Stimulated activated CD4-positive, alpha-beta T cell treated with anti-CD3 and anti-CD28 coated beads, Interleukin-1b, Interleukin-23, amount 100 ng/mL, for 4 hours (primary cell): ENCODE data around the gene KCNJ10.

ENCODE experiments used
- DNase-seq, 2 donors: peaks; one replicate each; pipeline ENCODE4 v3.0.0-alpha.2; 2020; ENCODE audit warnings: low read depth in 2 of 2

KCNJ10 gene

DNA sequence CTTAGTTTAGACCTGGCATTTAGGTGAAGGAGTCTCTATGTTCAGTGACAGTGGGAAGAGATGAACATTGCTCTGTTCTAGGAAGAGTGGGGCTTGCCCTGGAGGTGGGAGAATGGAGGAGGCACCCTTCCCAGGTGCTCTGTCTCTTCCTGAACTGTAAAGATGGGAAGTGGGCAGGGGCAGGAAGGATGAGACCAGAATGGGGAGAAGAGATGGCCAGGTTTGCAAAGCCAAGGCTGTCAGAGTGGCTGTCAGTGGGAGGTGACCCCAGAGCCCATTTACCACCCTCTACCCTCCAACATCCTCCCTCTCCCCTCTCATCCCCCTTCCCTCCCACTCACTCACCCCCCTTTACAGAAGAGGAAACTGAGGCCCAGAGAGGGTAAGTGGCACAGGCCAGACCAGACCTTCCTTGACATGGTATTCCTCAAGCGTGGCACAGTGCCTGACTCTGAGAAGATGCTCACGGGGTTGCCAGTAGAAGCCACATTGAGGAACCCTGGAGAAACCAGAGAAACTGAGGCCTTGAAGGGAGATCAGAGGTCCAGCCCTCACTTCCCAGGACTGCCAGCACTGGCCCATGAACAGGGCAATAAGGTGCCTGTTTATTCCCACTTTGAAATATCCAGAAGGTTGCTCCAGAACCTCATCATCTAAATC, 29.9 kb upstream of the KCNJ10 start:
- no peak for DNase-seq

DNA sequence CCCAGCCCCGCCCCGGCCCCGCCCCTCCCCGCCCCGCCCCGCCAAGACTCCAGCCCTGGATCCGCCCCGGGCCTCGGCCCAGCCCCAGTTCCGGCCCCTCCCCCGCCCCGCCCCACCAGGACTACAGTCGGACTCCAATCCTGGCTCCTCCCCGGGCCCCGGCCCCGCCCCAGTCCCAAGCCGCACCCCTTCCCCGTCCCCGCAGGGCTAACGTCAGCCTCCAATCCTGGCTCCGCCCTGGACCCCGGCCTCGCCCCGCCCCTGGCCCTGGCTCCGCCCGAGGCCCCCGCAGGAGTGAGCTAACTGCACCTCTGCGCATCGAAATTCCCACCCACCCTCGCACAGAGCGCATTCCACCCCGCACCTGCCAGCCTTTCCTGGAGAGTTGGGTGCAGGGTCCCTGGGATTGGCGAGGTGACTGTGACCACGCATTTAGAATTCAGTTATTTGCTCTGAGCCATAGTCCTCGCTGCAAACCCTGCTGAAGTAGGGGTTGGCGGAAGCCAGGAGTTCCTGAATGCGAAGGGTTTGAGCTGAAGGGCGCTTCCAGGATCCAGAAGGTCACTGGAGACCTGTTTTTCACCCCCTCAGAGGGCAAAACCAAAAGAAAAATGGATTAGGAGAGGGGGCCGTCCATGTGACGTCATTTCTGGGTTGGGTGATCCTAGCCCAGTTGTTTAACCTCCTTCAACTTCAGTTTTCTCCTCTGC, 29.0 kb upstream of the KCNJ10 start:
- peak; percentile 99 for DNase-seq

DNA sequence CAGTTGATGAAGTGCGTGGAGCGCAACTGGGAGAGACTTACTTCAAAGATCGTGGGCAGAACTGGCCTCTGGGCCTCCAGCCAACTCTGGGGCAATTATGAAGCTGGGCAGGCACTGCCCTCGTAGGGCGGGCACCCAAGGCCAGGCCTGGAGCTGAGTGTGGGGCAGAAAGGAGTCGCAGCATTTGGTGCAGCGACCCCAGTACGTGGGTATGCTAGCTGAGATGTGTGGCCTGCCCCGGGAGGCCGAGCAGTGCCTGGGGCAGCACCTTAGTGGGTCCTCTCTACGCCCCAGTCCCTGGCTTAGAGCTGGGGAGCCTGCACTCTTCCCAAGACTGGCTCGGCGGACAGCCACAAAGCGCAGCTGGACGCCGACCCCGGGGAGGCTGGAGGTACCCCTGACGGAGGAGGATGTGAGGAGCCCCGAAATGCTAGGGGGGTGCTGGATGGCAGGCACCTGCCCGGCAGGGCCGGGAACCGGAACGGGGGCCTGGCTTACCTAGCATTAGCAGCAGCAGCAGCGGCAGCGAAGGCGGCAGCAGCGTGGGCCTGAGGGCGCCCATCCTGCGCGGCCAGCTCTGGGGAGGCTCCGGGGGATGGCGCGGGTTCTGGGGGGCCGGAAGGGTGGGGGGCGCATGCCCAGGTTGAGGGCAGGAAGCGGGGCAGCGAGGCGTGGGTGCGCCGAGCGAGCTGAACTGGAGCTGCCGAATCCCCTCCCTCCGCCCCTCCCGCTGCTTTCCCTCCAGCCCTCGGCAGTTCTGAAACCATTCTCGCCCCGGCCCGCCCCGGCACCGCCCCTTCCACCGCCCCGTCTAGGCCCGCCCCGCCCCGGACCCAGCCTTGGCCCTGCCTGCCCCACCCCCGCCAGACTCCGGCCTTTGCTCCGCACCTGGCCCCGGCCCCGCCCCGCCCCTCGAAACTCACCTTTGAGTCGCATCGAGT, 28.2 kb upstream of the KCNJ10 start, which contains the start of gene IGSF8:
TSS of gene IGSF8 (minus strand) at position 709 of the 941 bp plus-strand sequence. CDS start at position 562, 147 bp downstream.
- peak; percentile 93 to 94 for DNase-seq

DNA sequence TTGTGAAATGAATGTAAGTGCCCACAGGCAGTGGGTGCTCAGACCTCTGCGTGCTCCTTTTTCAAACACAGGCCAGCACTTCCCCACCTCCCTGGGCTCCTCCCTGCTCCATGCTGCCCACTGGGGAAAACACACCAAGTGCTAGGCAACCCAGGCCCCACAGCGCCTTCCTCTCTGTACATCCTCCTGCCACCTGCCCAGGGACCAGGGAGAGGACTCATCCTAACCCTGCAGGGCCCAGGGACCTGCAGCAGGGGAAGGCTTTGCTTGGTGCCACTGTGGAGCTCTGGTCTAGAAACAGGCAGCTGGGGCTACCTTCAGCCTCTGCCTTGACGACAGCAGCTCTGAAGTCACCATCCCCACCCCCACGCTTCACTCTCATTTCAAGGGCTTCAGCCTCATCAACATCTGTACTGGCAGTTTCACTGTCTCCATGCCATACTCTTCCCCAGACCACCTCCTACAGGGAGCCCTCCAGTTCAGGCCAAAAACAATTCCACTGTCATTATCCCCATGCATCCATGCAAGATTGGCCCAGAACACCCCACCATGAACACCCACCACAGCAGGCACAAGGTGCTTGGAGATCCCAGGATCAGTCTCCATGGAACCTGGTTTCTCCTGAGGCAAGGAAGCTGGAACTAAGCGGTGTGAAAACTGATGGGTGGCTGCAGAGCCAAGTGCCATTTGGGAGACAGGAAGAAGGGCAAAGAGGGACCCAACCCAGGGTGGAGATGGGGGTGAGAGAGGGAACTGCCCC, 27.4 kb upstream of the KCNJ10 start:
- peak in 1 of 2 donors; percentile 22 for DNase-seq

DNA sequence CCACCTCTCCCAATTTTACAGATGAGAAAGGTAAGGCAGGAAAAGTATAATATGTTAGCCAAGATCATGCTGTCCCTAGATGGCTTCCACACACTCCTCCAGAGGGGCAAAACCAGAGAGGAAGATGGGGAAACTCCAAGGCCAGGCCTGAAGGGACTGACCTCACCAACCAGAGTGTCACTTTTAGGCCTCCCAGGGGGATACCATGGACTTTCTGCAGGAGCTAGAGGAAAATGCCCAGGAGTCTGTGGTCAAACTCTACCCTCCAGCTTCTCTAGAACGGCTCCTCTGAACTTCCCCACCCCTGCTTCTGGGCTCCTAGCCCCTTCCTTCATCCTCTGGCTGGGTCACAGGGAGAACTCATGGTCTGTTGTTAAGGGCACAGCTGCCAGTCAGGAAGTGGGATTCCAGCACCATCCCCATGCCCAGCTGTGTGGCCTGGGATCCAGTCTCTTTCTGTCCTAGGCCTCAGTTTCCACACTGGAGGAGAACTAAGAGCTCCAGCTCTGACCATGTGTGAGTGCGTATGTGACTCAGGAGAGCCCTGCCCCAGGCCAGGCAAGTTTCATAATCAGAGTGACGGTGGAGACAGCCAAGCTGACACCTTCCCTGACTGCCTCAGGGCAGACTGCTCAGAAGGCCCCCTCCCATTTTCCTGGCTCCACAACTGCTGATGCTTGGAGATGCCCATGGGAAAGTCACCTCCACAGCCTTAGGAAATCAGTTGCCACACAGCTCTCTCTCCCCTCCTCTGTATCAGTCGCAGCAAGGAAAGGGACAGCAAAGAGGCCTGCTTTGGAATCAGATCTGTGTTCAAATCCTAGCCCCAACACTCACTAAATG, 26.5 kb upstream of the KCNJ10 start:
- no peak for DNase-seq

DNA sequence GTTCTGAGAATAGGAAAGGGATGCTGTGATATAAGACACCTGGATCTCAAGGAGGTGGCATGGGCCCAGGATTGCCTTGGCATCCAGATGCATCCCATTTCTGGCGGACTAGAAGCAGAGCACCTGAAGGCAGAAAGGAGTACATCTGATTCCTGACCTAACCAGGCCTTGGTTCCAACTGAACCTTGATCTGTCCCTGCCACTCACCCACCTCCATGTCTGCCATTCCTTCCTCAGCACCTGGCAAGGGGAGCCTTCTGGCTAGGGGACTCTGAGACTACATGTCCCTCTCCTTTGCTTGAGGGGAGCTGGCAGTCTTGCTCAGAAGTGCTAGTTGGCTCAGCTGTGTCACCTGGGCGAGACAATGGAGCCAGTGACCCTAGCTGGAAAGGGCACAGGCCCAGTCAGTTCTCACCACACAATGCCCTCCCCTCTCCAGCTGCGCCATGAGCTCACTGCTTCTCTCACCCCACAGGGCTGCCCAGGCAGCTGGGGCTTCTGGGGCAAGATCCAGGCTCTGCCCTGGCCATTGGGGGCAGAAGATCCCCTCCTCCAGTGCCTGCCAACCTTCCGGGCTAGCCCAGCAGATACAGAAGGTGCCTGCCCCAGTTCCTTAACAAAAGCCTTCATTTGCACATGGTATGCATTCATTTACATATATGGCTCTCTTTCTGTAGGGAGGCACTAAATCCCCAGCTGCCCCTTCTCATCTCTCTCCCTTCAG, 25.6 kb upstream of the KCNJ10 start:
- no peak for DNase-seq

DNA sequence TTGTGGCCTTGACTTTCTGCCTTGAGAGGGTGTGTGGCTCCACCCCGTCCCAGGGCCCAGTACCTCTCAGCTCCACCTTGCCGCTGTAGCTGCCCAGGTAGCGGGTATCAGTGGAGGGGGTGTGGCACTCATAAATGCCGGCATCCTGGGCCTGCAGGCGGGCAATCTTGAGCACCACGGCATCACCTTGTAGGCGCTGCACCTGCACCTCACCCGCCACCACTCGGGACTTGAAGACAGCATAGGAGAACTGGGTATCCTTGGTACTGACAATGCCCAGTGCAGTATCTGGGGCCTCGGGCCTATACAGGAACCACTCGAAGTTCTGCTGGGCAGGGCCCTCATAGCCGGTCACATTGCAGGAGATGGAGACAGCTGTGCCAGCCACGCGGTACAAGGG, 24.8 kb upstream of the KCNJ10 start:
- DNase-seq = no peak

DNA sequence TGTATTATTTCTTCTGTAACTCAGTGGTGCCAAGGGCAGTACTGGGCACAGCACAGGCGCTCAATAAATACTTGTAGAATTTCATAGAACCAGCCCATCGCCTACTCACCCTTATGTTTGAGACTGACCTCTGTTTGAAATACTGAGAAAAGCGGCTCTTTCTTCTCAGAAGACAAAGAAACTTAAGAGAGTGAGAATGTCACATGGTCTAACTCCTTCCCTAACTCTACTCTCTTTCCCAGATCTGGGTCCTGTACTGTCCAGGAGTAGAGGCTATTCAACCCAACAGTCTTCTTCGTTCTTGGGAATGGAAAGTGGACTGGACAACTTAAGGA, 24.3 kb upstream of the KCNJ10 start:
- DNase-seq = no peak

DNA sequence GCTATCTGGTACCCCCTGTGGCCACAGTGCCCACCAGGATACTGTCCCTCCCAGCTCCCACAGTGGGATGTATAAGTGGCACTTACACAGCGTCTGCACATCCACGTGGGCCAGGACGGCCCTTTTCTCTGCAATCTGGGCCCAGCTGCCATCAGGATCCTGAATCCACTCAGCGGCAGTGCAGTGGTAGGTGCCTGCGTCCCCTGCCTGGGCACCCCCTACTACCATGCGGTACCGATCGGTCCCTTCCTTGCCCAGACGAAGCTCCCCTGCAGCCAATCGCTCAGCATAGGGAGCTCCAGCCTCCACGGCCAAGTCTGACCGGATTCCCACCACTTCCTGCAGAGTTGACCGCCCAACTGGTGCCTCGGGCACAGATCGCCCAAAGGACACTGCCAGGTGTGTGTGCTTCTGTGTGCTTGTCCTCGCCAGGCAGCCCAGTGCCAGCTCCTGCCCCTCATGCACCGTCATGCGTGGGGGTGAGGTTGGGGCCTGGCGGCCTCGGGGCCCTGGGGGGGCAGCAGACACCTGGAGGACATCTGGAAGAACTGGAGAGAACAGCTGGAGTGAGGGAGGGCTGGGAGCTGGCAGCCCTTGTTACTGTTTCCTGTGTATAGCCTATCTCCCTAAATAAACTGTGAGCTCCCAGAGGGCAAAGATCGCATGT, 23.8 kb upstream of the KCNJ10 start:
- DNase-seq = no peak

DNA sequence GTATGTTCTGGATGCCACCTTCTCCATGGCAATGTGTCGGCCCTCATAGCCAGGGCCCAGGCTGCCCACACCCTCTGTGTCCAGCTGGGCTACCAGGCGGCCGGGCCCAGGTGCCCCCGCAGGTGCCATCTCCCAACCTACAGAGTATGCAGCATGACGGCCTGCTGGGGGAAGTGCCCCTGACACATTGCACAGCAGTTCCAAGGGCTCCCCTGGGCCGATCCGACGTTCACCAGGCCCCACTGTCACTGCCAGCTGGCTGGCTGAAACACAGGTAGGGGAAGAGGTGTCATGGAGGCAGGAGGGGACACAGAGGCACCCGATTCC, 23.1 kb upstream of the KCNJ10 start:
- DNase-seq = no peak

DNA sequence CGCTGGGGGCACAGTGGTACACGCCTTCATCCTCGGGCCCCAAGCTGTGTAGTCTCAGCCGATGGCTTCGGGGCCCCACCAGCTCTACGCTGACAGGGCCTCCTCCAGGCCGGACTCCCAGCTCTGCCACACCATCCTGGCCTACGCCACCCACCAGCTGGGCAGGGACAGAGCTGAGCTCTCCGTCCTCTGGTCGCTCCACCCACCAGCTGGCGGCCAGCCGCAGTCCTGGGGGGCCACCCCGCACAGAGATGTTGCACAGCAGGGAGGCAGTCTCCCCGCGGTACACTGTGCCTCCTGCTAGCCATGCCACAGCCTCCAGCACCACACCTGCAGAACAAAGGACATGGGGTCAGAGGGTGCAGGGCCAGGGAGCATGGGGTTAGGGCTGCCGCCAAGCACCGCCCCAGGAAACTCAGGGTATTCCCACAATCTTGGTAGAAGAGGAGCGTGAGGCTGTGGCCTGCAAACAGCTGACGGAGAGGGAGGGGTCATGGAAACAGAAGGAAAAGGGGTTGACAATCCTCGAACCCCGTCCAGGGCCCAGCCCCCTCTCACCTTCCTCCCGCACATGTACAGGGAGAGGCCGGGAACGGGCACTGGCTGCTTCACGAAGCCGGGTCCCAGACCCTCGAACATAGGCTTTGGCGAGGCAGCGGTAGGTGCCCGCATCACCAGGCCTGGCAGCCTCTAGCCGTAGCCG, 22.6 kb upstream of the KCNJ10 start:
- DNase-seq = no peak

DNA sequence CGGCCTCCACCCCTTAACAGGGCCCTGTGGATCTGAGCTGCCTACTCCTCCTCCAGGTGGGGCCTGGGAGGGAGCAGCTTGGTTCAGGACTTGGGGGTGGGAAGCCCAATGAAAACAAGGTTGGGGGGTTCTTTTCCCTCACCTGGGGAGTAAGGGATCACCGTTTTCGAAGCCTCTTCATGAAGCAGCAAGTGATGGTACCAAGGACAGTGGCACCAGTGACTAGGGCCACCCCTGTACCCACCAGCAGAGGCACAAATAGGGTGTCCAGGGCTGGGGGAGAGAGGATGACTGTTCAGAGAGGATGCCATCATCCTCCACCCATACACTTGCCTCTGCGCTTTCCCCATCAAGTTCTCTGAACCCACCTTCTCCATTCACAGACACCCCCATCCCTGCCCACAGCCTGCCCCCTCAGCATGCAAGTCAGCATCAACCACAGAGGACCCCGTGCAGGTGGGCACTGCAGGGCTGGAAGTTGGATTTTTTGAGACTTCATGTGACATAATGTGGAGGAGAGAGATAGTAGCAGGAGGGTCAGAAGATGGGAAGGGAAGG, 21.8 kb upstream of the KCNJ10 start:
- no peak for DNase-seq

DNA sequence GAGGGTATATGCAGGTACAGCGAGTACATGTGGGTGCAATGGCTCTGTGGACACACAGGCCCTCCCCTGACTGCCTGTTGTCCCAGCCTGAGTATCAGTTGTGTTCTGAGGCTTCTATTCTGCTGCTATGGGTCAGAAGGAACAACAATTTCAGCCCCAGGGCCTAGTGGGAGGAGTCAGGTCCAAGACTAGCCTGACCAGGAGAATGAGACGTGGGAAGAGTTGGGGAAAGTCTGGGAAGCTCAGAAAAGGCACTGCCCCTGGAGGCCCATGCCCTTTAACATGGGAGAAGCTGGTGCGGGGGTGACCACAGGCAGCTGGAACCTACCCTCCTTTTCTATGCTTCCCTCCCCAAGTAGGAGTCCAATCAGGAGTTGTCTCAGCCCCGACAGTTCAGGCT, 20.8 kb upstream of the KCNJ10 start:
- DNase-seq = no peak

DNA sequence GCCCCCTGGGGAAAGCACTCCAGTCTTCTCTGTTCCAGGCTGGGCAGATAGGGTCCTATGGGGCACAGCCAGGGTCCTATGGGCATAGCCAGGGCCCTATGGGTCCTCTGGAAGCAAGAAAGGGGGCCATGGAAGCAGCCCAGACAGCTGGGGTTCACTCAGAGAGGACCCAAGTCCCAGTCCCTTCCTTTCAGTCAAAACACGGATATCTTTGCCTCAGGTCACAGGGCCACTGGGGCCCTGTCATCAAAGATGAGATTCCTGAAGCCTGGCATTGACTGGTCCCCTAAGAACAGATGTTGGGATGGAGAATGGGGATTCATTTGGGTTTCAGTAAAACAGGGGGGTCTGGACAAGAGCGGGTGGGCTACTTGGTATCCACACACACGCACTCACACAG, 19.9 kb upstream of the KCNJ10 start:
- no peak for DNase-seq

DNA sequence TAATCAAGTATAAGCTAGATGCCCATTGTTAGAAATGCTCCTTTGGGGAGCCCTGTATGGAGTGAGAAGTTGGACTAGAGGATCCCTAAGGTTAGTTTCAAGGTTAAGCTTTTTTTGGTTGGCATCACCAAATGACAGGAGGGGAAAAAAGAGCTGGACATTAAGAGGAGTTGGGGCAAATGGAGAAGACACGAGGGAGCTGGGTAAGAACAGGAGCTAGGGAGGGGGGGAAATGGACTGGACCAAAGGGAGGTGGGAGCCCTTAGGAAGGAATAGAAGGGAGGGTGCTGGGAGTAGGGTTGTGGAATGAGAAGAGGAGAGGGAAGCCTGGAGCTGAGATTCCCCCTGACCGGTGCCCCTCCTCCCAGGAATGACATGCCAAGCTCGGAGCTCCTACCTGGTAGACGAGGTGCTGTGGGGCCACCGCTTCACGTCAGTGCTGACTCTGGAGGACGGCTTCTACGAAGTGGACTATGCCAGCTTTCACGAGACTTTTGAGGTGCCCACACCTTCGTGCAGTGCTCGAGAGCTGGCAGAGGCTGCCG, 17.2 kb upstream of the KCNJ10 start:
- DNase-seq = no peak

DNA sequence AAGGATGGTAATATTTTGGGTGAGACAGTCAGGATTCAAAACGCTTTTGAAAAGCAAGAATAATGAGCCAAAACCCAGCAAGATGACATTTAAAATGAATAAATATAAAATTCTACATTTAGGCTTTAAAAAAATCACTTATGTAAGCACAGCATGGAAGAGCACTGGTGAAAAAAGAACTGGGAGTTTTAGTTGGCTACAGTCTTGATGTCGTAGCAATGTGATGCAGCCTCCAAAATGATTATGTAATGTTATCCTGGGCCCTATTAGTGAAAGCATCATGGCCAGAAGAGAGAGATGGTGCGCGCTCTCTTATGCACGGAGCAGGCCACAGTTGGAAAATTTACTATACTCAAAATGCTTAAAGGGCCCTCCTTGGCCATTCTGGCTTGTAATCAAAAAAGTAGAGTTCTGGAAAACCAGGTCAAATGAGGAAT, 16.5 kb upstream of the KCNJ10 start:
- no peak for DNase-seq

DNA sequence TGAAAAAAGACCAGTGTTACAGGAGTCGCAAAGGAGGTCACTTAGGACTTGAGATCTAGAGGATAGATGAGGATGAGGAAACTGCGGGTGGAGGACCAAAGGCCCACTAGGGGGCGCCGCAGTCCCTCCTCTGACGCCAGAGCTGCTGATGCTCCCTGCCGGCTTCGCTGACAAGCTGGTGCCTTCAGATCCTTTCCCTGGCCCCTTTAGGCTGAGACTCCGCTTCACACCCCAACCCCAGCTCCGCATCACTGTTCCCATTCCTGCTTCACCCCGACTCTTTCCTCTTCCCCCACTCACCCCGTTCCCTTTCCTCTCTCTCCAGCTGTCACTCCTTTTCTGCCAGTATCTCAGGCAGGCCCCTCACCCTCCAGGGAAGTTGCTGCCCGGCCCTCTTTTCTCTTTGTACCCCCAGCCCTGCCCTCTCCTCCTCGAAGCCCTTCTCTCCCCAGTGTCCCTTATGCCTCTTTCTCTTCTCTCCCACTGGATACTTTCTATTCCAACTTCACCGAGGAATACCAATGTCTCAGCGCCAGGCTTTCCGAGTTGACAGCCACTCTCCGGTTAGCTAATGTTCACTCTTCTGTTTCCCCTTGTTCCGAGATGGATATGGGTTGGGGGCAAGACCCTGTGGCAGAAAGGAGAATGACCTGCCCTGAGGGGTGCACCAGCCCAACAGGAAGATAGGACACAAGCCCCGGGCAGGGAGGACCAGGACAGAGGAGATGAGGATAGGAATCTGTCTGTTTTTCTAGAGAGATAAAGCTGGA, 15.9 kb upstream of the KCNJ10 start:
- peak; percentile 67 to 72 for DNase-seq
